Trophoblast cell (in vitro differentiated cells and primary cell): ENCODE results near the gene VANGL1.
A peak's percentile ranks its signal among the peaks of the same experiment; 100 is the strongest.

Experiments
- DNase-seq, 2 donors: peaks; one replicate each; pipeline ENCODE4 v3.0.0-alpha.2; 2016
- H2AFZ ChIP-seq: 2 replicates; pipeline ENCODE4 v1.6.1; 2013; ENCODE audit warnings: low read length, moderate library complexity, mild to moderate bottlenecking; ENCODE audit not compliant: insufficient read depth, poor library complexity
- H2AK5ac ChIP-seq: 2 replicates; pipeline ENCODE4 v1.6.1; 2013; ENCODE audit warnings: mild to moderate bottlenecking, low read length
- H2BK120ac ChIP-seq: 2 replicates; pipeline ENCODE4 v1.6.1; 2013; ENCODE audit warnings: low read length, mild to moderate bottlenecking, moderate library complexity; ENCODE audit not compliant: insufficient read depth, poor library complexity
- H2BK12ac ChIP-seq: 2 replicates; pipeline ENCODE4 v1.6.1; 2013; ENCODE audit warnings: mild to moderate bottlenecking, low read length, moderate library complexity
- H2BK5ac ChIP-seq: 2 replicates; pipeline ENCODE4 v1.6.1; 2013; ENCODE audit warnings: low read length, low read depth, moderate library complexity, mild to moderate bottlenecking; ENCODE audit not compliant: poor library complexity
- H3K14ac ChIP-seq: 2 replicates; pipeline ENCODE4 v1.6.1; 2013; ENCODE audit warnings: mild to moderate bottlenecking, low read length
- H3K18ac ChIP-seq: 2 replicates; pipeline ENCODE4 v1.6.1; 2013; ENCODE audit warnings: mild to moderate bottlenecking, low read length
- H3K23ac ChIP-seq: 2 replicates; pipeline ENCODE4 v1.6.1; 2013; ENCODE audit warnings: low read length
- H3K27ac ChIP-seq: 2 replicates; pipeline ENCODE4 v1.5.1; 2013; ENCODE audit warnings: low read depth, mild to moderate bottlenecking, inconsistent platforms, low read length, moderate library complexity
- H3K27me3 ChIP-seq: 2 replicates; pipeline ENCODE4 v1.6.1; 2013; ENCODE audit warnings: inconsistent platforms, mild to moderate bottlenecking, low read length, moderate library complexity; ENCODE audit not compliant: insufficient read depth
- H3K36me3 ChIP-seq, 2 experiments: 1 replicate in 1 of 2; 2 replicates in 1 of 2; pipeline ENCODE4 v1.6.1; 2013; ENCODE audit warnings: low read length in 2 of 2, mild to moderate bottlenecking in 2 of 2, moderate library complexity in 1 of 2; ENCODE audit not compliant: insufficient read depth in 2 of 2, control insufficient read depth in 1 of 2
- H3K4ac ChIP-seq: 2 replicates; pipeline ENCODE4 v1.6.1; 2013; ENCODE audit warnings: low read depth, mild to moderate bottlenecking, low read length, moderate library complexity
- H3K4me1 ChIP-seq, 2 experiments: 1 replicate in 1 of 2; 2 replicates in 1 of 2; pipeline ENCODE4 v1.6.1; 2013; ENCODE audit warnings: low read length in 2 of 2, mild to moderate bottlenecking in 2 of 2, moderate library complexity in 1 of 2; ENCODE audit not compliant: insufficient read depth in 2 of 2, control insufficient read depth in 1 of 2
- H3K4me2 ChIP-seq: 2 replicates; pipeline ENCODE4 v1.6.1; 2013; ENCODE audit warnings: inconsistent platforms, mild to moderate bottlenecking, low read length, moderate library complexity
- H3K4me3 ChIP-seq: 2 replicates; pipeline ENCODE4 v1.5.1; 2013; ENCODE audit warnings: mild to moderate bottlenecking, low read depth, low read length, inconsistent platforms
- H3K79me1 ChIP-seq: one replicate; pipeline ENCODE4 v1.6.1; 2013; ENCODE audit warnings: low read length
- H3K79me2 ChIP-seq: 2 replicates; pipeline ENCODE4 v1.6.1; 2013; ENCODE audit warnings: low read length, mild to moderate bottlenecking; ENCODE audit not compliant: control insufficient read depth, insufficient read depth, poor library complexity
- H3K9ac ChIP-seq: 2 replicates; pipeline ENCODE4 v1.6.1; 2013; ENCODE audit warnings: mild to moderate bottlenecking, low read length
- H3K9me3 ChIP-seq: 2 replicates; pipeline ENCODE4 v1.6.1; 2013; ENCODE audit warnings: low read depth, mild to moderate bottlenecking, control low read depth, inconsistent platforms, low read length; ENCODE audit not compliant: insufficient read depth
- H4K12ac ChIP-seq: 2 replicates; pipeline ENCODE4 v1.6.1; 2013; ENCODE audit warnings: low read depth, mild to moderate bottlenecking, low read length, moderate library complexity
- H4K8ac ChIP-seq: 2 replicates; pipeline ENCODE4 v1.6.1; 2013; ENCODE audit warnings: low read depth, mild to moderate bottlenecking, low read length, moderate library complexity
- H4K91ac ChIP-seq: one replicate; pipeline ENCODE4 v1.6.1; 2013; ENCODE audit warnings: low read depth, mild to moderate bottlenecking, low read length, moderate library complexity
- WGBS: extraction: QIAGEN DNeasy Blood & Tissue Kit; methylation state at CpG from one replicate; pipeline ENCODE4 v1.1.7; 2013; ENCODE audit warnings: missing lambda C conversion rate; ENCODE audit not compliant: insufficient read length, insufficient coverage; ENCODE audit errors: extremely low coverage; 5-methylcytosine and 5-hydroxymethylcytosine counted together

The VANGL1 gene

DNA sequence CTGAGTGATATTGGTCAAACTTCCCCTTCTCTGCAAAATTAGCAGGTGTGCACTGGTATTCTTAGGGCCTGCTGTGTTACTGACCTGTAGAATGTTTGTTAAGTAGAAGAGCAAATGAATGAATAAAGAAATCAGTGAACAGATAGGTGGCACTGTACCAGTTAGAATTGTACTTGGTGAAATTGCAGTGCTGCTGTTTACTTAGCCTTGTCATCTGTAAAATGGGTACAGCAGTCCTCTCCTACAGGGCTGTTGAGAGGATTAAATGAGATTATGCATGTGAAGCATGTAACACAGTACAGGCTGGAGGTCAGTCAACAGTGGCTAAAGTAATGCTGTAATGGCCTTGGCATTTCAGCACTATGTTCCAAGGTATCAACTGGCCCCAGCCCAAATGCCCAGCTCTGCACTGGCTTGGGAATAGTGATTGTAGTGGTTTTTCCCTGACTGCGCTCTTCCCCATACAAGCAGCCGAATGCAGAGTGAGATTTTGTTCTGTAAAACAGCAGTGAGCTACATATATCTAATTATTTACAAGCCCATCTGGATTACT lies 10.5 kb downstream of the VANGL1 start:
- no peak overlapping the region for H4K91ac ChIP-seq
- no peak overlapping the region for H4K12ac ChIP-seq
- no peak for DNase-seq

DNA sequence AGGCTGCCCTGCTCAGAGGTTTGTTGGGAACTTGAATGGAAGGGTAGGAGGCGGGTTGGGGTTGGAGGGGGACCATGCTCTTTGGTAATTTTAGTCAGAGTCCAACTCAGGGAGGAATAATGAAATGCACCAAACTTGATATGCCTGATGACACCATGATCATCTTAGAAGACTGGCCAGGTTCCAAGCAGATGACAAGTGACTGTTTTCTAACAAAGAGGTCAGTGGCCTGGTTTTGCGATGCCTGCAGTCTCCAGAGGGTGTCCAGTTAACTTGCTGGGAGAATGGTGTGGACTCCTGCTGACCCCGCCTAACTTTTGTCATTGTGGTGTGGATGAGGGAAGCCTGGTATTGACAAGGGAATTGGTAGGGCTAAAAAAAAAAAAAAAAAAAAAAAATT lies 12.4 kb downstream of the VANGL1 start:
- H3K27ac ChIP-seq = no peak overlapping the region
- no peak overlapping the region for H3K18ac ChIP-seq
- peaks cover 32 to 37% of the 10 kb centered on the region in 2 experiments for H3K4me1 ChIP-seq
- H2AFZ ChIP-seq = no peak overlapping the region
- H3K27me3 ChIP-seq = no peaks in the 10 kb centered on the region
- DNase-seq = no peak
- H2BK12ac ChIP-seq = no peak overlapping the region
- H2BK5ac ChIP-seq = no peak overlapping the region
- no peak overlapping the region for H2AK5ac ChIP-seq
- H3K4me3 ChIP-seq = no peak overlapping the region
- no peak overlapping the region for H3K4me2 ChIP-seq
- H4K12ac ChIP-seq = no peak overlapping the region
- no peak overlapping the region for H3K9ac ChIP-seq
- H3K36me3 ChIP-seq = peaks cover 3 to 12% of the 10 kb centered on the region in 2 experiments
- peaks cover 11% of the 10 kb centered on the region for H3K79me1 ChIP-seq
- H3K4ac ChIP-seq = no peak overlapping the region
- no peak overlapping the region for H3K23ac ChIP-seq
- H4K91ac ChIP-seq = no peak overlapping the region
- no peak overlapping the region for H4K8ac ChIP-seq
- no peak overlapping the region for H2BK120ac ChIP-seq
- H3K79me2 ChIP-seq = no peaks in the 10 kb centered on the region
- no CpG with 5 or more reads among the region's 3 CpGs for WGBS
- no peak overlapping the region for H3K14ac ChIP-seq
- H3K9me3 ChIP-seq = no peaks in the 10 kb centered on the region

More for the DNA sequence above, 10.5 kb downstream of the VANGL1 start:
- H3K4me2 ChIP-seq = no peak overlapping the region
- H3K79me1 ChIP-seq = peaks cover 11% of the 10 kb centered on the region
- no peaks in the 10 kb centered on the region for H3K27me3 ChIP-seq
- no peak overlapping the region for H2BK120ac ChIP-seq
- no peaks in the 10 kb centered on the region for H3K9me3 ChIP-seq
- H3K79me2 ChIP-seq = peaks cover 2% of the 10 kb centered on the region
- no peak overlapping the region for H2AFZ ChIP-seq
- H2BK5ac ChIP-seq = no peak overlapping the region
- no peak overlapping the region for H3K9ac ChIP-seq
- no peak overlapping the region for H3K23ac ChIP-seq
- no peak overlapping the region for H2AK5ac ChIP-seq
- H3K18ac ChIP-seq = no peak overlapping the region
- no peak overlapping the region for H3K4me3 ChIP-seq
- peaks cover 0 to 9% of the 10 kb centered on the region in 2 experiments for H3K36me3 ChIP-seq
- H3K4me1 ChIP-seq = peaks cover 36 to 48% of the 10 kb centered on the region in 2 experiments
- H3K14ac ChIP-seq = no peak overlapping the region
- no peak overlapping the region for H3K4ac ChIP-seq
- H4K8ac ChIP-seq = no peak overlapping the region
- no CpG with 5 or more reads among the region's 2 CpGs for WGBS
- no peak overlapping the region for H2BK12ac ChIP-seq
- no peak overlapping the region for H3K27ac ChIP-seq

DNA sequence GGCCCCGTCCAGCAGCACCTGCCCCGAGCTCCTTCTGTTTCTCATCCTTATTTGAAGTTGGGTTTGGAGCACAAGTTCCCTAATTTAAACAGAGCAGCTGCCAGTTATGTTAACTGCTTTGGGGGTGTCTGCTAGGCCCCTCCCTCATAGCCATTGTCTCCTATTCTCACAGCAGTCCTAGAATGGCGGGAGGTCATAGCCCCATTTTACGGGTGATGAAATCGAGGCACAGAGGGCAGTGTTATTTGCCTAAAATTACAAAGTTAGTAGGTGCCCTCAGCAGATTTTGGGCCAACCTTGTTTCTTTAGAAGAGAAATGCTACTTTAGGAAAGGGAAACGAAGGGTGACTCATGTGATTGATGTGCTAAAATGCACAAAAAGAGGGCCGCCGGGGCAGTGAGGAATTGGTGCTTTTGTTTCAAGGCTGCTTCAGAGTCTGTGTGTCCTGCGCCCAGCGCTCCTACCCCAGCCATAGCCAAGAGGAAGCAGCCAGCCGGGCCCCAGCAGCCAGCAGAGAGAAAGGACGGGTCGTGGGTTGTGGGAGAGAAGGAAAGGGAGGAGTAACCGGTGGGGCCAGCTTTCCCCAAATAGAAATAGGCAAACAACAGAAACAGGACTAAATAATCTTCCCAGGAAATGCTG lies 13.0 kb downstream of the VANGL1 start:
- Histone ChIP-seq H3K36me3 (peaks cover 3 to 12% of the 10 kb centered on the region in 2 experiments), H2BK5ac (no peak overlapping the region), H3K4me1 (peaks cover 28 to 35% of the 10 kb centered on the region in 2 experiments), H4K8ac (peak overlapping the region; percentile 24), H2BK120ac (no peak overlapping the region), H3K4ac (no peak overlapping the region), H3K27me3 (no peaks in the 10 kb centered on the region), H3K27ac (peak overlapping the region; percentile 79), H2AFZ (no peak overlapping the region), H3K79me1 (peaks cover 12% of the 10 kb centered on the region), H3K9me3 (no peaks in the 10 kb centered on the region), H3K79me2 (no peaks in the 10 kb centered on the region), H4K12ac (no peak overlapping the region), H2AK5ac (no peak overlapping the region), H2BK12ac (peak overlapping the region; percentile 26), H3K23ac (no peak overlapping the region), H3K4me2 (peak overlapping the region; percentile 24), H4K91ac (no peak overlapping the region), H3K14ac (no peak overlapping the region), H3K9ac (no peak overlapping the region), H3K18ac (no peak overlapping the region), H3K4me3 (no peak overlapping the region)
- peak in 1 of 2 donors; percentile 27 for DNase-seq
- no CpG with 5 or more reads among the region's 14 CpGs for WGBS

DNA sequence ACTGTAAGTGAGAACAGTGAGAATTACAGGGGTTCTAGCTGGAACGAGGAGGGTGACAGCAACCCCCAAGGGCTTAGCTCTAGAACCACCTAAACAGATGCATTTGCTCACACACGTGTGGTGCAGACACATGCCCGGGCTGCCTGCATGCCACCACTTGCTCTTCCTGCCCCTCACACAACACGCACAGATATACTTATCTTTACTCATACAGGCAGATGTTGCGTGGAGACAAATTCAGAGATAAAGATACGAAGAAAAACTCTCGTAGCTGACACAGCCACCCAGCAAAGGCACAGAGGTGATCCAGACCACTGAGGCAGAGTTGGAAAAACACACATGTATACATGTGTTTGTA lies 13.5 kb downstream of the VANGL1 start:
- peak overlapping the region; percentile 60 for H2BK5ac ChIP-seq
- H3K23ac ChIP-seq = no peak overlapping the region
- no CpG with 5 or more reads among the region's 7 CpGs for WGBS
- H3K27ac ChIP-seq = peak overlapping the region; percentile 79
- H3K14ac ChIP-seq = peak overlapping the region; percentile 81
- H2BK120ac ChIP-seq = no peak overlapping the region
- H3K4me1 ChIP-seq = peaks cover 27 to 36% of the 10 kb centered on the region in 2 experiments
- no peaks in the 10 kb centered on the region for H3K9me3 ChIP-seq
- H2BK12ac ChIP-seq = peak overlapping the region; percentile 77
- H3K4ac ChIP-seq = no peak overlapping the region
- H3K27me3 ChIP-seq = no peaks in the 10 kb centered on the region
- peak overlapping the region; percentile 74 for H3K18ac ChIP-seq
- no peak overlapping the region for H4K12ac ChIP-seq
- no peaks in the 10 kb centered on the region for H3K79me2 ChIP-seq
- H3K4me2 ChIP-seq = no peak overlapping the region
- DNase-seq = peak in 1 of 2 donors; percentile 26
- peaks cover 3 to 12% of the 10 kb centered on the region in 2 experiments for H3K36me3 ChIP-seq
- peaks cover 12% of the 10 kb centered on the region for H3K79me1 ChIP-seq
- no peak overlapping the region for H3K4me3 ChIP-seq
- H2AK5ac ChIP-seq = peak overlapping the region; percentile 89
- H4K8ac ChIP-seq = no peak overlapping the region
- H2AFZ ChIP-seq = no peak overlapping the region
- H3K9ac ChIP-seq = no peak overlapping the region
- H4K91ac ChIP-seq = no peak overlapping the region
